Measurements from ENCODE around the gene THADA.

The THADA gene

GRCh38 chr2:43276266-43276941 lies 319.4 kb downstream of the THADA start:
- no peak for DNase-seq (ENCODE audit: low spot score)

DNA sequence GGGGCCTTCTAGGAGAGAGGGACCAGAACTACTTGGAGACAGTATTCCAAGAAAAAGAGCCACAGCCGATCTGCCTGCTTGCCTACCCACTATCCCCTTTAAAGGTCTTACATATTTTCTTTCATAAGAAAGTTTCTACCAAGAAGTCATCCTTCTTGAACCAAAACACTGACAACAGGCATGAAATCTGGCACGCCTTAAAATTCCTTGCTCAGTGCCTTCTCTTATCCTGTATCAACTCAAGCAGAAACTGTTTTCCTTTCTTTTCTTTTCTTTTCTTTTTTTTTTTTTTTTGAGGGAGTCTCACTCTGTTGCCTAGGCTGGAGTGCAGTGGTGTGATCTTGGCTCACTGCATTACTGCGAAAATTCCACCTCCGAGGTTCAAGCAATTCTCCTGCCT lies 321.1 kb downstream of the THADA start:
- DNase-seq (ENCODE audit: low spot score), result no peak

GRCh38 chr2:43274055-43274454 lies 321.8 kb downstream of the THADA start:
- DNase-seq (ENCODE audit: low spot score), result no peak

DNA sequence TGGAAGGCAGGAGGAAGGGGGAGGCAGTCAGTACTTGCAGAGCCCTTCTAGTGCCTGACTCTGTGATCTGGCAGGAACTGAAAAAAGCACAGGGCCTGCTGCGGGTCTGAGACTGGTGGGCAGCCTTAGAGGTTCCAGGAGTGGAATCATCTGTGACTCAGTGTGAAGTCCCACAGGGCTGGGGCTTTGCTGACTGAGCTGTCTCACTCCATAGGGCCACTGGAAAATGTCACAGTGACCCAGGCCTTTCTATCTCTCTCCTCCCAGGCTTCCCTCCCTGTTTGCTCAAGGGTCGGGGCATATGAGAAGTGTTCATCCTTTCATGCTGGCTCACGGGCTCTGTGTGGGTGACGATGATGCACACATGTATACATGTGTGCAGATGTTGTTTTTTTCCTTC lies 322.3 kb downstream of the THADA start:
- DNase-seq (ENCODE audit: low spot score), result no peak

GRCh38 chr2:43270930-43271615 lies 324.8 kb downstream of the THADA start:
- no peak for DNase-seq (ENCODE audit: low spot score)

DNA sequence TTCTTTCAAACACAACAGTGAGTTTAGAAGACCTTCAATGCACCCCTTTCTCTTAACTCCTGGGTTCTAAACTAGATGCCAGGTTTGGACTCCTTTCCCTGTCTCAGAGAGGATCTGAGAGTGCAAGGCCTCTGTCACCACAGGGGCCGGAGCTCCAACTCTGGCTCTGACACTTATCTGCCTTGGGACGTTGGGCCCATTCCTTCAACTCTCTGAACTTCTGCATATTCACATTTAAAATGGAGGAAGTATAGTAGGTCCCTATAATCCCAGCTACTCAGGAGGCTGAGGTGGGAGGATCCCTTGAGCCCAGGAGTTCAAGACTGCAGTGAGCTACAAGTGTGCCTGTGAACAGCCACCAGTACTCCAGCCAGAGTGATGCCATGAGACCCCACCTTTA lies 325.4 kb downstream of the THADA start:
- DNase-seq (ENCODE audit: low spot score), result no peak

DNA sequence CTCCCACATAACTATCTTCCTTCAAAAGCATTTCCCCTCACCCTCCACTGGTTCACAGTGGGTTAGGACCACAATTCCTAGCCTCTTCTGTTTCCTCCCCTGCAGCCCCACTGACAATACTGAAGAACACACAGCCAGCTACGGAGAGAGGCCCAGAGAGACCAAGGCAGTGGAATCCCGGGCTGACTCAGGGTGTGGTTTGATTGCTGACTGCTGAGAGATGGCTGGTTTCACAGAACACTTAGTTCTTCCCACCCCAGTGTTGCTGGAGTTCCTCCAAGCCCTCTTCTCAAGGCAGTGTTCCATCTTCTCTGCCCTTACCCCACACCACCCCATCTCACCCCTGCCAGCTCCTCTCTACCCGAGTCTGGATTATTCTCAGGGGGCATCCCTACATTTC lies 326.1 kb downstream of the THADA start:
- no peak for DNase-seq (ENCODE audit: low spot score)

GRCh38 chr2:43269074-43269572 lies 326.7 kb downstream of the THADA start:
- DNase-seq (ENCODE audit: low spot score), result no peak

GRCh38 chr2:43268066-43268953 lies 327.5 kb downstream of the THADA start:
- no peak for DNase-seq (ENCODE audit: low spot score)

GRCh38 chr2:43267381-43267780 lies 328.5 kb downstream of the THADA start:
- DNase-seq (ENCODE audit: low spot score), result no peak

GRCh38 chr2:43266711-43267111 lies 329.1 kb downstream of the THADA start:
- no peak for DNase-seq (ENCODE audit: low spot score)

GRCh38 chr2:43265421-43265820 lies 330.4 kb downstream of the THADA start:
- no peak for DNase-seq (ENCODE audit: low spot score)

DNA sequence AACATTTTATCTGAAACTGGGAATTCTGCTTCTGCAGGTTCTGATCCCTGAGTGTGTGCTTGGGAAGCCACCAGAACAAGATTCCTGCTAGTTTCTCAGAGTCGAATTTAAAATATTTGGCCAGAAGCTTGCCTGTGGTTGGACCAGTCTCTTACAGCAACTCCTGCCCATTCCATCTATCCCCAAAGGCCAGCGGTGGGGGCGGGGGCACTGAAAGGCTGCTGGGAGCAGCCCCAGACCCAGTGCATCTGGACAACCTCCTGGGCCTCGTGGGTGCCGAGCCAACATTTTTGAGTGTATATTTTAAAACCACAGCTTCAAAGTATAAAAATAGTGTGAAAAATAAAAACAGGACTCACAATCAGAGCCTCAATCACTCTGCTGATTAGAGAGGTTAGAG lies 330.8 kb downstream of the THADA start:
- DNase-seq (ENCODE audit: low spot score), result no peak

GRCh38 chr2:43262951-43263350 lies 332.9 kb downstream of the THADA start:
- DNase-seq (ENCODE audit: low spot score), result no peak

- DNase-seq (ENCODE audit: low spot score), result no peak
These were observed 333.6 kb downstream of the THADA start for GRCh38 chr2:43262239-43262638.

- no peak for DNase-seq (ENCODE audit: low spot score)
These were observed 336.3 kb downstream of the THADA start for GRCh38 chr2:43259512-43259911.

- DNase-seq (ENCODE audit: low spot score), result no peak
These were observed 337.2 kb downstream of the THADA start for GRCh38 chr2:43258547-43259156.

DNA sequence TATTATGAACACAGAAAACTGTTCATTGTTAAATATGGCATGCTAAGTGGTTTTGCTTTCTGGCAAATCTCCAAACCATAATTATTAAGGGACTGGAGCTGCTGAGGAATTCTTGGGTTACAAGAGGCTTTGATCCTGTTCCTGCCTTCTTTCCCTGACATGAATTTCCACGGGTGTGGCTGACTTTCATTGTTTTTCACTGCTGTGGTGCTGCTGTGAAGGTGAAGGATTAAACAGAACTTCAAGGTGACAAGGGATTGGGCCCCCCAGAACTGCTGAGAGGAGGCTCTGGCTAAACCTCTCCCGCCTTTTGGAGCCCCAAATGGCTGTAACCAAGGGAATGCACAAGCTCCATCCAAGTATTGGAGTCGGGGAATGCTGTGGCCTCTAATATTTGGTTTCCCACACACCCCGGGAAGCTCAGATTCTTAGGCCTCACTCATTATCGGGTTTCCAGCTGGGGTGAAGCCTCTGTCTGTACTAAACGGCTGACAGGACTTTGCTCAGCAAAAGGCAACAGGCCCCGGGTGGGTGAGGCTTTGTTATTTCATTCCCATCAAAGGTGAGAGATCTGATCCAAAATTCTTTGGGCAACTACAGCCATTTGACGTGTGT lies 340.4 kb downstream of the THADA start:
- DNase-seq (ENCODE audit: low spot score), result no peak

- no peak for DNase-seq (ENCODE audit: low spot score)
These were observed 341.5 kb downstream of the THADA start for GRCh38 chr2:43254331-43254730.

- DNase-seq (ENCODE audit: low spot score), result no peak
These were observed 344.6 kb downstream of the THADA start for GRCh38 chr2:43251171-43251731.

DNA sequence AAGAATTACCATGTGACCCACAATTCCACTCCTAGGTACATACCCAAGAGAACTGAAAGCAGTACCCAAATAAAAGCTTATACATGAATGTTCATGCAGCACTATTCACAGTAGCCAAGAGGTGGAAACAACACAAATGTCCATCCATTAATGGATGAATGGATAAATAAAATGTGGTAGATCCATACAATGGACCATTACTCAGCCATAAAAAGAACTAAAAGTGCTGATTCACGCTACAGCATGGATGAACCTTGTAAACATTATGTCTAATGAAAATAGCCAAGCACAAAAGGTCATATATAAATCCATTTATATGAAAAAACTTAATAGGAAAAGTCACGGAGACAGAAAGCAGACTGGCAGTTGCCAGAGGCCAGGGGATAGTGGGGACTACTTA lies 345.8 kb downstream of the THADA start:
- no peak for DNase-seq (ENCODE audit: low spot score)

- DNase-seq (ENCODE audit: low spot score), result no peak
These were observed 347.2 kb downstream of the THADA start for GRCh38 chr2:43248621-43249020.

All from activated CD4-positive, alpha-beta T cell treated with anti-CD3 and anti-CD28 coated beads, Interleukin-2, Interleukin-4, amounts not matched to agents 100 ng/mL and 50 ng/mL, durations not matched to agents 16 hours and 8 hours (primary cell).